LNCaP clone FGC (cell line): Measurements from ENCODE around the gene USP16.

ENCODE experiments used
- DNase-seq: peaks from one replicate; pipeline ENCODE4 v3.0.0-alpha.2; 2011; ENCODE audit warnings: low read depth
- H3K4me3 ChIP-seq: 2 replicates; pipeline ENCODE4 v1.5.1; 2011; ENCODE audit warnings: mild to moderate bottlenecking, low read depth, low read length, control low read depth
- CTCF ChIP-seq: IDR thresholded peaks from 2 replicates; pipeline ENCODE4 v1.5.1; 2012; ENCODE audit warnings: mild to moderate bottlenecking; ENCODE audit not compliant: control insufficient read depth, insufficient read depth; ENCODE audit errors: extremely low read depth

USP16 gene

GRCh38 chr21:29082046-29082815 is 57.8 kb downstream of the USP16 start:
- DNase-seq, result no peak
- TF ChIP-seq CTCF, result no peak
- no peak overlapping the region for H3K4me3 ChIP-seq

- DNase-seq, result no peak
- no peak for TF ChIP-seq CTCF
- no peak overlapping the region for H3K4me3 ChIP-seq
Observed at GRCh38 chr21:29083306-29083705, 58.8 kb downstream of the USP16 start.

- TF ChIP-seq CTCF, result no peak
- no peak overlapping the region for H3K4me3 ChIP-seq
- no peak for DNase-seq
Observed at GRCh38 chr21:29084372-29084771, 59.9 kb downstream of the USP16 start.

- no peak for DNase-seq
- TF ChIP-seq CTCF, result no peak
- no peak overlapping the region for H3K4me3 ChIP-seq
Observed at GRCh38 chr21:29085106-29085752, 60.8 kb downstream of the USP16 start.

GRCh38 chr21:29091033-29091432 is 66.6 kb downstream of the USP16 start:
- DNase-seq, result no peak
- TF ChIP-seq CTCF, result no peak
- H3K4me3 ChIP-seq, result no peak overlapping the region

GRCh38 chr21:29092102-29092959 is 67.9 kb downstream of the USP16 start:
- TF ChIP-seq CTCF, result no peak
- H3K4me3 ChIP-seq, result no peak overlapping the region
- DNase-seq, result no peak
